AG09309 (cell line): ENCODE data around the gene GAS1.

Experiments
- DNase-seq: peaks from one replicate; pipeline ENCODE4 v3.0.0-alpha.2; 2010; ENCODE audit warnings: low read depth
- H3K4me3 ChIP-seq: 2 replicates; pipeline ENCODE4 v1.5.1; 2011; ENCODE audit warnings: mild to moderate bottlenecking, low read depth, low read length, moderate library complexity; ENCODE audit not compliant: control insufficient read depth
- TF ChIP-seq, protein P1 (sequence below): IDR thresholded peaks from 2 replicates; pipeline ENCODE4 v1.5.1; 2011; ENCODE audit warnings: mild to moderate bottlenecking, low read depth, low read length, inconsistent platforms; ENCODE audit not compliant: insufficient read depth, control insufficient read depth; ENCODE audit errors: missing control alignments

Gene GAS1

GRCh38 chr9:86985132-86985647 is 37.9 kb upstream of the GAS1 start:
- TF ChIP-seq, protein P1, sequence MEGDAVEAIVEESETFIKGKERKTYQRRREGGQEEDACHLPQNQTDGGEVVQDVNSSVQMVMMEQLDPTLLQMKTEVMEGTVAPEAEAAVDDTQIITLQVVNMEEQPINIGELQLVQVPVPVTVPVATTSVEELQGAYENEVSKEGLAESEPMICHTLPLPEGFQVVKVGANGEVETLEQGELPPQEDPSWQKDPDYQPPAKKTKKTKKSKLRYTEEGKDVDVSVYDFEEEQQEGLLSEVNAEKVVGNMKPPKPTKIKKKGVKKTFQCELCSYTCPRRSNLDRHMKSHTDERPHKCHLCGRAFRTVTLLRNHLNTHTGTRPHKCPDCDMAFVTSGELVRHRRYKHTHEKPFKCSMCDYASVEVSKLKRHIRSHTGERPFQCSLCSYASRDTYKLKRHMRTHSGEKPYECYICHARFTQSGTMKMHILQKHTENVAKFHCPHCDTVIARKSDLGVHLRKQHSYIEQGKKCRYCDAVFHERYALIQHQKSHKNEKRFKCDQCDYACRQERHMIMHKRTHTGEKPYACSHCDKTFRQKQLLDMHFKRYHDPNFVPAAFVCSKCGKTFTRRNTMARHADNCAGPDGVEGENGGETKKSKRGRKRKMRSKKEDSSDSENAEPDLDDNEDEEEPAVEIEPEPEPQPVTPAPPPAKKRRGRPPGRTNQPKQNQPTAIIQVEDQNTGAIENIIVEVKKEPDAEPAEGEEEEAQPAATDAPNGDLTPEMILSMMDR: no peak
- H3K4me3 ChIP-seq: no peak overlapping the region
- DNase-seq: no peak

DNA sequence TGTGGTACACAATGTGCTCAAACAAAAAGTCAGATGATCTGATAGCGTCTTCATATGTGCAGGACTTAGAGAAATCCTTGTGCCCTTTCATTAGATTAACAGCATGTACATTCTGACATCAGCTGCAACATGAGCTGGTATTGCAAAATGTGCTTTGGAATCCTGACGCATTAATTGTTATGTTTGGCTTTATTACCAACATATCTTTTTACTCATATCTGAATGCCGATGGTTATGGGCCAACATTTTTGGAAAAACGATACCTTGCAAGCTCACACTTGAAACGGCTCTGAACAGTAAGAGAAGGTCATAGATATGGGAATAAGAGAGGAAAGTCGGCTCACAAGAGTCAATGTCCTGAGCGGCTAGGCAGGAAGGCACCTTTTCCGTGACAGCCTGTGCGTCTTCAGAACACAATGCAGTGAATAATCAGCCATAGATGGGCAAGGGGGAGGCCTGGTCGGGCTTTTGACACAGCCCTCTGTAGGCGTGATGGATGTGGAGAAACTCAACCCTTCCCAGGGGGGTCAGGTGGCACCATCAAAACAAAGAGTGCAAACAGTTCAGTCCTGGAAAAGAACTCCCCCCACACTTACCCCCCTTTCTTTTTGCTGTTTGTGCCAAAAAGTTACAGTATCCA is 36.4 kb upstream of the GAS1 start:
- TF ChIP-seq, protein P1: no peak
- no peak overlapping the region for H3K4me3 ChIP-seq
- peak; percentile 92 for DNase-seq

DNA sequence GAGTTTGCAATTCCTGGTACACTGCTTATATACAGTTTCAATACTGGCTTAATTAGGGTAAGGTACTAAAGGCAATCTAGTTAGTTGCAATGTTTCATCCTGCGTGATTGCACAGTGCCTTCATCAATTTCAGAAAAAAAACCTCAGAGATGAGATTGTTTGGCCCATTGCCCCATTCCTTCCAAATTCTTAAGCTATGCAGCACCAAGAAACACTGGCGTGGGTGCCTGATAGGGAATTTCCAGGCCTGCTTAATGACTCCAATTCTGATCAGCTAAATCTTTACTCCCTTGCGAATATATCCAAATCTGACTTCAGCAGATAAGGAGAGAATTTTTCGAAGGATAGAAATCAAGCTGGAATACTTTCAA is 35.9 kb upstream of the GAS1 start:
- peak; percentile 70 for DNase-seq
- TF ChIP-seq, protein P1: no peak
- no peak overlapping the region for H3K4me3 ChIP-seq

DNA sequence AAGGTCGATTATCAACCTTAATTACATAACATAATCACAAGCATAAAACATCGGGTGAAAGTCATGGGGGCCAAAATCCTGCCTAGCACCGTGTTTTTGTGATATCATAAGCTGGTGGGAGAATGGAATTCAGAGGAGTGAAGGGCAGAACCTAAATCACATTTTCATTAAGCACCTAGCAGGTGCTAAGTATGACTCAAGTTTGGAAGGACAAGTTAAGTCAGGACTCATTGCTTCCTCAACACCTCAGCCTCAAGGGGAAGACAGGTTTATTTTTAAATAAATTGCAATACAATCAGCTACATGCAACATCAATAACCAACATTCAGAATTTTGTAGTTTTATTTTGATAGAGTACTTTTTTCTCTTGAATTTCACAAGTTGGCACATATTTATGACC is 33.5 kb upstream of the GAS1 start:
- TF ChIP-seq, protein P1: no peak
- no peak for DNase-seq
- H3K4me3 ChIP-seq: no peak overlapping the region

DNA sequence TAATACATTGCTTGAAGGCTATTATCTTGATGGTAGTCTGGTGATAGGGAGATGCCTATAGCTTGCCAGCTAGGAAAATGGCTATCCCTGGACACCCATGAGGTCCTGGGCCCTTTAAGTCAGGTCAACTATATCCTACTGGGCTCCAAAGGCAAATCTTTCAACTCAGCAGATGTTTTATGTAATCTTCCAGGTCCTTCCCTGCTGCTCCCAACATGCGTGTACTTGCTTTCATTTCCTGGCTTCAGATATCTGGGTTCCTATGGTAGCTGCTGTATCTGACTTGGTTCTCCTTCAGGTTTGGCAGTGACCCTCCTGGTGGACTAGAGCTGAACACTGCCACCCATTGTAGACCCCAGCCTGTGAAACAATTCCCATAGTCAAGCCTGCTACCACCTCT is 32.4 kb upstream of the GAS1 start:
- TF ChIP-seq, protein P1: no peak
- no peak for DNase-seq
- no peak overlapping the region for H3K4me3 ChIP-seq

- no peak overlapping the region for H3K4me3 ChIP-seq
- no peak for DNase-seq
- TF ChIP-seq, protein P1: no peak
Observed at GRCh38 chr9:86978922-86979474, 31.7 kb upstream of the GAS1 start.
